GM21360 (cell line): ENCODE results near the gene CACNA1F.

Experiments
- ATAC-seq: cut with Tn5 transposase; IDR thresholded peaks from one replicate; pipeline ENCODE4 v1.9.1; 2021; ENCODE audit warnings: mild to moderate bottlenecking, moderate library complexity; ENCODE audit not compliant: unreplicated experiment

CACNA1F gene

GRCh38 chrX:49231333-49232000, 1.7 kb downstream of the CACNA1F start:
- no peak for ATAC-seq

GRCh38 chrX:49230500-49231232, 2.5 kb downstream of the CACNA1F start:
- peak; percentile 60 for ATAC-seq

- ATAC-seq, result no peak
Measured at GRCh38 chrX:49228185-49228584, 5.0 kb downstream of the CACNA1F start.

DNA sequence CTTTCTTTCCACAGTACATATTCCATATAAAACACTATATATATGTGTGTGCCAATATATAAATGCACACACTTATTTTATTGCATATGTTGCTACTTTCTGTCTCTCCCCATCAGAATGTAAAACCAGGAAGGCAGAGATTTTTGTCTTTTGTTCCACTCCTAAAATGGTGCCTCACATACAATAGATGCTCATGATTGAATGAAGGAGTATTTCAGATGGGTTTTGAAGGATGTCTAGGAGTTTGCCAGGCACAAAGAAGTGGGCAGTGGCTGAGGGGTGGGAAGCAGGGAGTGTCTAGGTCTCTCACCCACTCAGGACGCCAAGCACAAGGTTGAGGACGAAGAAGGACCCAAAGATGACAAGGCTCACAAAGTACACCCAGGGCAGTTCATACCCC, 5.4 kb downstream of the CACNA1F start:
- ATAC-seq, result no peak

DNA sequence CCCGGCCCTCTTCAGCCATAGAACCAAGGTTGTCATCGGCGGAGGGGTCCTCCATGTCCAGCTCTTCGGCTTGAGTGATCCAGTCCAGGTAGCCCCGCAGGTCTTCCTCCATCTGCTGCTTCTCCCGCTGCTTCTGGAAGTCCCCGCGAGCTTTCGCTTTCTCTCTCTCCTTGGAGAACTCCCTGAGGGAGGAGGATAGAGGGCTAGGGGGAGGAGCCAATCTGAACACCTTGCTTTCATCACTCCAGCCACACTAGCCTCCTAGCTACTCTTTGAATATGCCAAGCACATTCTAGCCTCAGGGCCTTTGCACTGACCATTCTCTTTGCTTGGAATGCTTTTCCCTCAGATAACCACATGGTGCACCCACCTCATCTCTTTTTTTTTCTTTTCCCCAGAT, 6.2 kb downstream of the CACNA1F start:
- no peak for ATAC-seq

DNA sequence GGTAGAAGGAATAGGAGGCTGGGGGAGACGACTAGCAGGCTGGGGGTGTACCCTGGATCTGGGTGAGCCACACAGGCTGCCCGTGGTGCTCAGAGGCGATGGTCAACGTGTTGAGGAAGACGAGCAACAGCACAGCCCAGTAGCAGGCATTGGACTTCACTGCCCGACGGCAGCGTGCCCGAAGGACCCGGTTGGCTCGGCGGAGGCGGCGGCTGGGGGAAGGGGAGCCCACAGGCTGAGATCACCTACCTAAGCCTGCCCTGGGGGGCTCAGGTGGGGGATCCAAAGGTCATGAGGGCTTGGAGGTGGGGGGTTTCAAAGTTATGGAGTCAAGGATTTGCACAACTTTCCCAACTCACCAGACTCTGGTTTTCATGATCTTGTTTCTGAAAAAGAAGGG, 7.3 kb downstream of the CACNA1F start:
- no peak for ATAC-seq

GRCh38 chrX:49221868-49222267, 11.3 kb downstream of the CACNA1F start:
- ATAC-seq, result no peak

DNA sequence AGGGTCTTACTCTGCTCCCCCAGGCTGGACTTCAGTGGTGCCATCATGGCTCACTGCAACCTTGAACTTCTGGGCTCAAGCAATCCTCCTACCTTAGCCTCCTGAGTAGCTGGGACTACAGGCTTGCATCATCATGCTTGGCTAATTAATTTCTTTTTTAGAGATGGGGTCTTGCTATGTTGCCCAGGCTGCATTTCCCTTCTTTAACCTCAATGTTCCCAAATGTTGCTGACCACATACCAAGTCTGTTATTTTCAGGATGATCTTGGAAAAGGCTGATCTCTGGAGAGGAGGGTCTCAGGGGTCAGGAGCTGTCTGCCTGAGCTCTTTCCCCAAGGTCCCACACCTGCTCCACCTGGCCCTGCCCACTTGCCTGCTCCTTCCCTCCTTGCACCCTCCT, 13.0 kb downstream of the CACNA1F start:
- no peak for ATAC-seq

DNA sequence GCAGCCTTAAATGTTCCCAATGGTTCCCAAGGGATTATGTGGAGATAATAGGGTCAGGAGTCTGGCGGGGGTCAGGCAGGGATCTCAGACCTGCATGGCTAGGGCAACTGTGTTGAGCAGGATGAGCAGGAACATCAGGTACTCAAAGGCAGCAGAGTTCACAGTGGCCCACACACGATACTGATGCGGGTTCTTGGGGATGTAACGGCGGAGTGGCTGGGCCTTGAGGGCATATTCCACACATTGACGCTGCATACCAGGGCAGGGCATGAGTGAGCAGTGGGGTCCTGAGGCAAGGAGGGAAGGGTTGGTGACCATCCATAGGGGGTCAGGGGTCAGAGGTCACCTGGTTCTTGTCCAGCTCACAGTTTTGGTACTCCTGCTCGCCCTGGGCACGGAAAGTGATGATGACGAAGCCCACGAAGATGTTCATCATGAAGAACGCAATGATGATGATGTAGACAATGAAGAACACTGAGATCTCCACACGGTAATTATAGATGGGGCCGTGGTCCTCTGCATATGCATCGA, 18.1 kb downstream of the CACNA1F start:
- ATAC-seq, result no peak

GRCh38 chrX:49214416-49214815, 18.7 kb downstream of the CACNA1F start:
- no peak for ATAC-seq

GRCh38 chrX:49212861-49213260, 20.3 kb downstream of the CACNA1F start:
- no peak for ATAC-seq

DNA sequence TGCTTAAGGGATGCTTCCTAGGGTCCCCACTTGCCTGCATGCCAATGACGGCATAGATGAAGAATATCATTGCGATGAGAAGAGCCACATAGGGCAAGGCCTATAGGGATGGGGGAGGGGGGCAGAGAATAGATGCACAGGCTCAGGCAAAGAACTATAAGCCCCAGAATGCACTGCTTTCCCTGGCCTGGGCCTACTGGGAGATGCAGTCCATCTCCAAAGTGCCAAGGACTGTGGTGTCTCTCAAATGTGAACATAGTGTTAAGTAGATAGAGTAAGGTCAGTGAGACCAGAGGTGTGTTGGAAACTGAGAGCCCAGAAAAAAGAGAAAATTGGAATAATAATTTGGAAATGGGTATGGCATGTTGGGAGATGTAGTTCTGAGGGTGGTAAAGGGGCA, 20.9 kb downstream of the CACNA1F start:
- no peak for ATAC-seq

GRCh38 chrX:49211074-49211473, 22.1 kb downstream of the CACNA1F start:
- ATAC-seq, result no peak

DNA sequence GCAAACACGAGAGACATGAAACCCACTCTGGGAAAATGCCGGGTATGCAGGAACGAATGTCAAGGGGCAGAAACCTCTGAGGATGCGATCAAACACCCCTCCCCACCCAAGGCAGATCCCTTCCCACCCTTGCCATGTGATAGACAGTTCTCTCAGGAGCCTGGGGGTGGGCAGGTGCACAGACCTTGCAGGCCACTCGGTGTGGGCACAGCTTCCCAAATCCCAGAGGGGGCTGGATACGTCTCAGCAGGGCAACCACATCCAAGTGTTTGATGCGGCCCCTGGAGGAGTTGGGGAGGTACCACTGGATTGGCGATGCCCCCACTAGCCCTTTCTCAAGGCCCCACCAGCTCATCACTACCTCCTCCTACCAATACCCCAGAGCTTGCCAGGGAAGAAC, 22.7 kb downstream of the CACNA1F start:
- no peak for ATAC-seq

GRCh38 chrX:49209434-49210251, 23.5 kb downstream of the CACNA1F start:
- no peak for ATAC-seq

GRCh38 chrX:49208399-49208798, 24.7 kb downstream of the CACNA1F start:
- ATAC-seq, result no peak

GRCh38 chrX:49206543-49206942, 26.6 kb downstream of the CACNA1F start:
- no peak for ATAC-seq

DNA sequence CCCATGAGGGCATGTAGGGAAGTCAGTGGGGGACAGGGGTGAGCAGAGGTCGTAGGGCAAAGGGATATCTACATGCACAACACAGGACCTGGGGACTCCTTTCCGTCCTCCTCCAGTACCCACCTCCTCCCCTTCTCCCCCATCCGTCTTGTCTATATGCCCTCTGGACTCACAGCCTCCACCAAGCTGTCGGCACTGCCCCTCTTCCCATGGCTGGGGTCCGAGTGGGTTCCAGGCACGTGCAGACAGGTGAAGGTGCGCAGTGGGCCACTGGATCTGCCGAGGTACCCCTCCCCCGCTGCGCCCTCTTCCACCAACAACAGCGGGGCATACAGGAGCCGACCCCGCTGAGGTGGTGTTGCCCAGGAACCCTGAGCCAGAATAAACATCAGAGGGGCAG, 27.7 kb downstream of the CACNA1F start:
- ATAC-seq, result no peak

GRCh38 chrX:49204709-49205108, 28.4 kb downstream of the CACNA1F start:
- no peak for ATAC-seq

- ATAC-seq, result no peak
Measured at GRCh38 chrX:49204017-49204416, 29.1 kb downstream of the CACNA1F start.

DNA sequence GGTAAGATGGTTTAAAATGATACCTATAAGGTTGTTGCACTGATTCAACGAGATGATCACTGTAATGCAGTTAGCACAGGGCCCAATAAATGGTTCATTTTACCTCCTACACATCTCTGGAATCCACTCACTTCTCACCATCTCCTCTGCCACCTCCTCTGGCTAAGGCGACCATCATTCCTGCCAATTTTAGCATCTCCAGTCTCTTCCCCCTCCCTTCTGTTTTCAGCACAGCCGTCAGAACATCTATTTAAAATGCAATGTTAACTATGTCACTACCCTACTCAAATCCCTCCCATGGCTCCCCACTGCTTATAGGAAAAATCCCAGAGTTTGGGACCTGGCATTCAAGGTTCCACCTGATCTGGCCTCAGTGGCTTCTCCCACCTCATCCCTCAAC, 29.6 kb downstream of the CACNA1F start:
- ATAC-seq, result no peak

DNA sequence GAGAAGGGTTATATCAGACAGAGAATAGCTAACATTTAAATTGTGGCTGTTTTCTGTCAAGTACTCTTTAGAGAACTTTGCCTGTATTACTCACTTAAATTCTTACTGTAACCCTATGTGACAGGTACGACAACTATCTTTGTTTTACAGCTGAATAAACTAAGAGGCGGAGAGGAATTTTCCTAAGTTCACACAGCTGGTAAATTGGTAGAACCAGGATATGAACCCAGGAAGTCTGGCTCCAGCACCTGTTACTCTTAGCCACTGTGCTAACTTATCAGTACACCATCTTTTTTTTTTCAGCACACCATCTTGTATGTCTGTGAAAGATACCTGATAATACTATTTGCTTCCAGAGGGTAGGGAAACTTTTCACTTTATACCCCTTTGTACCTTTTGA, 31.1 kb downstream of the CACNA1F start:
- no peak for ATAC-seq
